ENCODE measurements around the gene RBM20. TPM values are rescaled to one million over a fixed set of nuclear protein-coding genes. Genes with fewer than 3 reads are reported as not detected.

Gene RBM20
- polyA plus RNA-seq, 1 donor from 2014 or later = not detected

DNA sequence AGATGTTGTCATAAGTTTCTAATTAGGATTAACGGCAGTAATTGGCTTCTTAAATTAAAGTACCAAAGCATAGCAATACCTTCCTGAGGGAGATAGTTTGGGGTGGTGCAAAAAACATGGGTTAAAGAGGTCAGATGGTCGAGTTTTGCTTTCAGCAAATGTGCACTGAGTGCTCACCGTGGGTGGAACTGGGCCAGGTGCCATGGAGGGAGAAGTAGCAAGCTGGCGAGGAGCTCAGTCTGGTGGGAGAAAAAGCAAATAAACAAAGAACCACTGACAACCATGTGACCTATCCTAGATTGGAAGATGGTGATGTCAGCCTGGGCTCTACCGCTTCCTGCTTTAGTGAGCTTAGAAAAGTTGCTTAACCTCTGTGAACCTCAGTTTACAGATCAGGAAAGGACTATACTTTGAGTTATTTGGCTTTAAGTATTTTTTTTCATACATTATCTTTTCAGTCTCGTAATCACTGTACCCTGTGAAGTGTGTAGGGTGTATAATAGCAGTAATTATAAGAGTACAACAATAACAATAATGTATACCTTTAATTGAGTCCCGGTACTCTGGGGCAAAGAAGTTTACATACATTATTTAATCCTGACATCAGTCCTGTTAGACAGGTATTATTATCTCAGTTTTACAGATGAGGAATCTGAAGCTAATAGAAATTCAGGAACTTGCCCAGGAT is 158.6 kb downstream of the RBM20 start:
- Mint-ChIP-seq H3K27ac (peak overlapping the region; percentile 12 to 92 (median 62)), H3K4me1 (peaks cover 23 to 30% (median 26%) of the 10 kb centered on the region in 3 donors), H3K36me3 (no peaks in the 10 kb centered on the region), H3K27me3 (peaks cover 2% of the 10 kb centered on the region), H3K4me3 (peak overlapping the region; percentile 49 to 88 (median 68)), H3K9me3 (no peaks in the 10 kb centered on the region)

DNA sequence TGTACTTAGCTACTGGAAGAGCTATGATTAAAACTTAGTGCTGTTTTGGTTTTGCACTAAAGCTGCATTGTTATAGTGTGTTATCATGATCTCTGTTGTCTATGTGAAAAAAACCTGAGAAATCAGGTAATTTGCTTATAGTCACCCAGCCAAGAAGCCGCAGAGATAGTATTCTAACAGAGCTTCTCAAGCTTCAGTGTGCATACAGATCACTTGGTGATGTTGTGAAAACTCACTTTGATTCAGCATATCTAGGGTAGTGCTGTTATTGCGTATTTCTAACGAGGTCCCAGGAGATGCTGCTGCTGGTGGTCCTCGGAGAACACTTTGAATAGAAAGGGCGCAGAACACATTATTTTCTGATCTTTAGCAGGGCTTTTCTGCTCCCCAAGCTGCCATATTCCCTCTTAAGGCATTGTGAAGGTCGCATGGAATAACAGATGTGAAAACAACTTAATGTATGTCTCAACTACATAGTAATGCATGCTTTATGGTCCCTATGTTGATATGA is 159.2 kb downstream of the RBM20 start:
- Mint-ChIP-seq H3K4me1 (peaks cover 23 to 30% (median 26%) of the 10 kb centered on the region in 3 donors), H3K27ac (peak overlapping the region; percentile 12 to 92 (median 62)), H3K9me3 (no peaks in the 10 kb centered on the region), H3K4me3 (peak overlapping the region; percentile 49 to 88 (median 68)), H3K36me3 (no peaks in the 10 kb centered on the region), H3K27me3 (peaks cover 2% of the 10 kb centered on the region)

DNA sequence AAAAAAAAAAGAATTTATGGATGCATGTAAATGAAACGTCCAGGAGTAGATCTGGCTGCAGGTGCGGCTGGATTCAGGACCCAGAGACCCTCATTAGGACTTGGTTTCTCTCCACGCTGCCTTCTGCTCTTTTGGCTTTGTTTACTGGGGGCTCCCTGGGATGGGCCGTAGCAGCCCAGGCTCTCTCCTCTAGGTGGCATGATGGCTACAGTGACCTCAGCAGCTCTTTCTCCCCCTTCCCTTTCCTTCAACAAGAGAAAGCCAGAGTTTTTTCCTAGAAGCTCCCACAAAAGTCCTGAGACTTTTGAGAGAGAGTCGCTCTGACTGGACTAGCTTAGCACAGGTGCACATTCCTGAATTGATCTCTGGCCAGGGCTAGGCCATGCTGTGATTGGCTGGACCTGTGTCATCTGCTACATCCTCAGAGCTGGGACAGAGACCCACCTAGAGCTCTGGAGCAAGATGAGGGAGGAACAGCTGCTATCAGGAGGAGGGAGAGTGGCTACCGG is 159.7 kb downstream of the RBM20 start:
- Mint-ChIP-seq H3K4me1 (peaks cover 24 to 33% (median 31%) of the 10 kb centered on the region in 3 donors), H3K27ac (peak overlapping the region in 2 of 3 donors; percentile 62 to 76), H3K27me3 (peaks cover 2% of the 10 kb centered on the region), H3K9me3 (no peaks in the 10 kb centered on the region), H3K4me3 (peak overlapping the region; percentile 52 to 88 (median 72)), H3K36me3 (peaks cover 2% of the 10 kb centered on the region)

GRCh38 chr10:110804376-110804775 is 160.2 kb downstream of the RBM20 start:
- H3K4me1 Mint-ChIP-seq = peaks cover 24 to 33% (median 31%) of the 10 kb centered on the region in 3 donors
- peak overlapping the region in 1 of 4 donors; percentile 52 for H3K4me3 Mint-ChIP-seq
- H3K9me3 Mint-ChIP-seq = no peaks in the 10 kb centered on the region
- H3K27me3 Mint-ChIP-seq = peaks cover 2% of the 10 kb centered on the region
- H3K36me3 Mint-ChIP-seq = peaks cover 2% of the 10 kb centered on the region
- H3K27ac Mint-ChIP-seq = peak overlapping the region in 1 of 3 donors; percentile 62

DNA sequence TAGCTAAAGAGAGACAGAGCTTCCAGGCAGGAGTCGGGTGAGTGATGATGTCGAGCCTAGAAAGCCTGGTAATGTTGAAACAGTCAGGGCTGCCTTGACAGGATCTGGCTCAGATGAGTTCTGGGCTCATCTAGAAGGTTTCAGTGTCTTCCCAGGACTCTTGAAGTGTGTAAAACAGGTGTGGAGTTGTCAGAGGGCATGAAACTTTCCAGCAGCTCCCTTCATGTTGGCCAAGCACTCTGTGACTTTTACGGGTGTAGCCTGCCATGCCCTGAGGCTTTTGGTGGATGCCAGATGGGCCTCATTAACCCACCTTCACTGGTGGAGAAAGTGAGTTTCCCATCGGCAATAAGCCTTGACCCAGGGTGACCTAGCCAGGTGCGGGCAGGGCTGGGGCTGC is 161.2 kb downstream of the RBM20 start:
- Mint-ChIP-seq H3K4me1 (peaks cover 24 to 33% (median 31%) of the 10 kb centered on the region in 3 donors), H3K27me3 (peaks cover 2% of the 10 kb centered on the region), H3K36me3 (peaks cover 2% of the 10 kb centered on the region), H3K9me3 (no peaks in the 10 kb centered on the region), H3K27ac (no peak overlapping the region), H3K4me3 (no peak overlapping the region)

DNA sequence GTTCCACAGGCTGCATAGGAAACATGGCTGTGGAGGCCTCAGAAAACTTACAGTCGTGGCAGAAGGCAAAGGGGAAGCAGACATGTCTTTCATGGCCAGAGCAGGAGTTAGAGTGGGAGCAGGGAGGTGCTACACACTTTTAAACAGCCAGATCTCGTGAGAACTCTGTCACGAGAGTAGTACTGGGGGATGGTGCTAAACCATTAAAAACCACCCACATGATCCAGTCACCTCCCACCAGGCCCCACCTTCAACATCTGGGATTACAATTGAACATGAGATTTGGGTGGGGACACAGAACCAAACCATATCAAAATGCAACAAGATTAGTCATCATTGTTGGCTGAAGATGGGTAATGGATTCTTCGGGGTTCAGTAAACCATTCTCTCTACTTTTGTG is 162.2 kb downstream of the RBM20 start:
- Mint-ChIP-seq H3K4me1 (peaks cover 24 to 33% (median 31%) of the 10 kb centered on the region in 3 donors), H3K4me3 (no peak overlapping the region), H3K36me3 (peaks cover 2% of the 10 kb centered on the region), H3K27ac (no peak overlapping the region), H3K9me3 (no peaks in the 10 kb centered on the region), H3K27me3 (no peaks in the 10 kb centered on the region)

DNA sequence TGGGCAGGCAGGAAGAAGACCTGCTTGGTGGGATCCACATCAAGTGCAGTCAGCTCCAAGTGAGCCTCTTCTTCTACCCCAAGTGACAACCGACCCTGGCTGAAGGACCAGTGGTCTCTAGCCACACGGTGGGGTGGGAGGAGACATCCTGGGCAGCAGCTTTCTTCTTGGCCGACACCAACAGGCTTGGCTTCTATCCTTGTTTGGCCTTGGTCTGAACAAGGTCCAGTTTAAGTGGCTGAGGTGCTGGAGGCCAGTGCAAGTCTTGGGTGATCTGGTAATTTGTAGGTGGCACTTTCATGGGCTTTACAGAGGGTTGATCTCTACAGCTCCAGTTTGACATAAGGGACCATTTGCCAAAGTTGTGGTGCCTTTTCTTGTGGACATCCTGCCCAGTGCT is 164.0 kb downstream of the RBM20 start:
- no peaks in the 10 kb centered on the region for H3K9me3 Mint-ChIP-seq
- H3K27me3 Mint-ChIP-seq = no peaks in the 10 kb centered on the region
- H3K4me3 Mint-ChIP-seq = no peak overlapping the region
- H3K36me3 Mint-ChIP-seq = peaks cover 6% of the 10 kb centered on the region
- peaks cover 18 to 19% (median 18%) of the 10 kb centered on the region in 3 donors for H3K4me1 Mint-ChIP-seq
- peak overlapping the region in 1 of 3 donors; percentile 14 for H3K27ac Mint-ChIP-seq

DNA sequence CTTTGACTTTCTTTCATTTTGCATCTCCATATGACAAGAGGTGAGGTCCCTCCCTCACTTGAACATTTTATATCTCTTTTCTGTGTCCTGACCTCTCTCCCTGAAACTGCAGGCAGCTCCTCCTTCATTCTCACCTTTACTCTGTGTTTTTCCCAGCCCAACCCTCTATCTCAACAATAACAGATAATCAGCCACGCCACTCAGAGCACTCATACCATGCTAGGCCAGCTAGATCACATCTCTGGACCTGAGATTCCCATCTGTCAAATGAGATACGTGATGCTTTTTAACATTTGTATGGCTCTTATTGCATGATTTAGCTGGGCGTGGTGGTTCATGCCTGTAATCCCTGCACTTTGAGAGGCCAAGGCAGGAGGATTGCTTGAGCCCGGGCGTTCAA is 164.5 kb downstream of the RBM20 start:
- Mint-ChIP-seq H3K4me3 (no peak overlapping the region), H3K4me1 (peaks cover 13 to 15% (median 15%) of the 10 kb centered on the region in 3 donors), H3K27me3 (no peaks in the 10 kb centered on the region), H3K27ac (peak overlapping the region in 1 of 3 donors; percentile 79), H3K36me3 (peaks cover 6% of the 10 kb centered on the region), H3K9me3 (no peaks in the 10 kb centered on the region)

DNA sequence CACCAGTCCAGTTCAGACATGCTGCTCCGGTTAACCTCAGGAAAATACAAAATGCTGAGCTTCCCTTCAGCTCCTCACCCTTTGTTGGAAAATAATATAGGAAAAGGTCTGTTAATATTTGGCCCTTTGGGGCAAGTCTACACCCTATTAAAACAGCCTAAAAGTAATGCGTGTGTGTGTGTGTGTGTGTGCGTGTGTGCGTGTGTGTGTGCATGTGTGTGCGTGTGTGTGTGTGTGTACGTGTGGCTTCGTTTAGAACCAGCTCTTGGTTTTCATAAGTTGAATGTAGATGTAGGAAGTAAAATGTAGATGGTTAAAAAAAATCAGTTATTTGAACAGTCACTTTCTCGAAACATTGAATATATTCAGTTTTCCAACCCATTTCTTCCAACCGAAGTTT is 166.5 kb downstream of the RBM20 start:
- Mint-ChIP-seq H3K4me3 (no peak overlapping the region), H3K27me3 (no peaks in the 10 kb centered on the region), H3K4me1 (peaks cover 1 to 5% (median 2%) of the 10 kb centered on the region in 3 donors), H3K27ac (no peak overlapping the region), H3K36me3 (peaks cover 6% of the 10 kb centered on the region), H3K9me3 (no peaks in the 10 kb centered on the region)

GRCh38 chr10:110811791-110812581 is 167.8 kb downstream of the RBM20 start:
- H3K27ac Mint-ChIP-seq = peak overlapping the region in 1 of 3 donors; percentile 10
- H3K27me3 Mint-ChIP-seq = no peaks in the 10 kb centered on the region
- peaks cover 6% of the 10 kb centered on the region for H3K36me3 Mint-ChIP-seq
- H3K4me3 Mint-ChIP-seq = no peak overlapping the region
- peaks cover 3 to 6% (median 5%) of the 10 kb centered on the region in 3 donors for H3K4me1 Mint-ChIP-seq
- no peaks in the 10 kb centered on the region for H3K9me3 Mint-ChIP-seq

DNA sequence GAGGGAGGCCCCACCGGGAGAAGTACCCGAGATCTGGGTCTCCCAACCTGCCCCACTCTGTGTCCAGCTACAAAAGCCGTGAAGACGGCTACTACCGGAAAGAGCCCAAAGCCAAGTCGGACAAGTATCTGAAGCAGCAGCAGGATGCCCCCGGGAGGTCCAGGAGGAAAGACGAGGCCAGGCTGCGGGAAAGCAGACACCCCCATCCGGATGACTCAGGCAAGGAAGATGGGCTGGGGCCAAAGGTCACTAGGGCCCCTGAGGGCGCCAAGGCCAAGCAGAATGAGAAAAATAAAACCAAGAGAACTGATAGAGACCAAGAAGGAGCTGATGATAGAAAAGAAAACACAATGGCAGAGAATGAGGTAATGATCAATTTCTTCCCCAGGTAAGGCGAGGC is 168.4 kb downstream of the RBM20 start:
- Mint-ChIP-seq H3K36me3 (peaks cover 6% of the 10 kb centered on the region), H3K4me3 (no peak overlapping the region), H3K9me3 (no peaks in the 10 kb centered on the region), H3K4me1 (peaks cover 6 to 12% (median 9%) of the 10 kb centered on the region in 3 donors), H3K27ac (peak overlapping the region in 1 of 3 donors; percentile 10), H3K27me3 (no peaks in the 10 kb centered on the region)

DNA sequence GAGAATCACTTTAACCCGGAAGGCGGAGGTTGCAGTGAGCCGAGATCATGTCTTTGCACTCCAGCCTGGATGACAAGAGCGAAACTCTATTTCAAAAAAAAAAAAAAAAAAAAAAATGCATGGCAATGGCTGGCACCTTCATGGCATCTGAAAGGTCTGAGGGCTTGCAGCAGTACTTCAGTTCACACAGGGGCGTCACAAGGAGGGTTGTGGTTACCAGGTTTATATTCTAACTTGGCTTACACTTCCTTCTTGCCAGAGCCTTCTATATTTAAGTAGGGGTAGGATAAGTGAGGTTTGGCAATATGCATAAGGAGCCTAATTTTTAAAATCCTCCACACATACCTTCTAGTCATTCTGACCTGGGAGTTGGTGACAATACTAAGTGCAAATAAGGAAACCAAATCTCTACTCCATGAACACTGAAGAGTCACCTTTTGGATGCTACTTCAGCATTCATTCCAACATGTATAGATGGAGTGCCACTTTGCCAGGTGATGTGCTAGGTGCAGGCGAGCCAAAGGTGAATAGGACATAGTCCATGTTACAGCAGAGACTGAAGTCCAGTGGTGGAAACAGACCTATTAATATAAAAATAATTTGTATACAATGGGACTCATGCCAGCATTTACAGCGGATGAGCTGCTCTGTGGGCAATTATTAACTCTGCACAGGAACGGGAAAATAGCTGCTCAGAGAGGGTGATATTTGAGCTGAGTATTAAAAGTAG is 169.8 kb downstream of the RBM20 start:
- Mint-ChIP-seq H3K27me3 (no peaks in the 10 kb centered on the region), H3K36me3 (peaks cover 5% of the 10 kb centered on the region), H3K9me3 (no peaks in the 10 kb centered on the region), H3K4me3 (no peak overlapping the region), H3K4me1 (peaks cover 6 to 11% (median 7%) of the 10 kb centered on the region in 3 donors), H3K27ac (no peak overlapping the region)

- peaks cover 6 to 11% (median 7%) of the 10 kb centered on the region in 3 donors for H3K4me1 Mint-ChIP-seq
- H3K27ac Mint-ChIP-seq = peak overlapping the region in 1 of 3 donors; percentile 47
- no peaks in the 10 kb centered on the region for H3K27me3 Mint-ChIP-seq
- peaks cover 5% of the 10 kb centered on the region for H3K36me3 Mint-ChIP-seq
- H3K9me3 Mint-ChIP-seq = no peaks in the 10 kb centered on the region
- H3K4me3 Mint-ChIP-seq = no peak overlapping the region
These were observed 171.3 kb downstream of the RBM20 start for GRCh38 chr10:110815354-110816004.

DNA sequence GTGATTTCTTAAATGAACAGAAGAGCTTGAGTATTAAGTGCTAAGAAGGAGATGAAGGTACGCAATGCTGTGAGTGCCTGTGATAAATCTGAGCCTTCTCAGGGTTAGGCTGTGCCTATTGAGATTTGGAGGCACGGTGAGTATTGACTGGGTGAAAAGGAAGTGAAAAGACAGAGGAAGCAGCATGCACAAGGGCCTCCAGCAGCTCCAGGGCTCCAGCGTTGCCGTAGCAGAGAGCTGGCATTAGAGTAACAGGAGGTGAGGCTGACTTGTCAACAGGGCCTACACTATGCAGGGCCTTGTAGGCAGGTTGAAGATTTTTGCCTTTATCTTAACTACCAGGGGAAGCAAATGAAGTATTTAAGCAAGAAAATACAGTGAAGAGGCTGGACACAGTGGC is 173.5 kb downstream of the RBM20 start:
- Mint-ChIP-seq H3K36me3 (peaks cover 5% of the 10 kb centered on the region), H3K27ac (peak overlapping the region in 1 of 3 donors; percentile 59), H3K27me3 (no peaks in the 10 kb centered on the region), H3K9me3 (no peaks in the 10 kb centered on the region), H3K4me1 (peaks cover 6 to 19% (median 16%) of the 10 kb centered on the region in 3 donors), H3K4me3 (peak overlapping the region in 2 of 4 donors; percentile 26 to 82)

Measured in IgD-negative memory B cell (primary cell).